ENCODE measurements around the gene MYH14. TPM values are rescaled to one million over a fixed set of nuclear protein-coding genes. Genes with fewer than 3 reads are reported as not detected.

MYH14 gene
- polyA plus RNA-seq, 1 donor = 53.2 TPM

DNA sequence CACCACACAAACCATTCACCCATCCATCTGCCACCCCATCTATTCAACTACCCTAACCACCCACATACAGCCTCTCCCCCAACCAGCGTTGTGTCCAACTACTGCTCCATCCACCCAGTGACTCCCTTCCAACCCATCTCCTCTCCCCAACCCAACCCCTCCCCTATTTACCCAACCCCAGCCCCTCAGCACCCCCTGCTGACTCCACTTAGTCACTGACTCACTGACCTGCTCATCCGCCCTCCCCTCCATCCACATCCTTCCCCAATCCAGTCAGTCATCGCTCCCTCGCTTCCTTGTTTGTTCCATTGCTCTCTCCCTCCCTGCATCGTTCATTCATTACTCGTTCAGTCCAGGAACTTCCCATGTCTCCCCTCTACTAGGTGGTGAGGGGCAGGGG, 86.6 kb downstream of the MYH14 start:
- no peak for DNase-seq (ENCODE audit: low read depth)

DNA sequence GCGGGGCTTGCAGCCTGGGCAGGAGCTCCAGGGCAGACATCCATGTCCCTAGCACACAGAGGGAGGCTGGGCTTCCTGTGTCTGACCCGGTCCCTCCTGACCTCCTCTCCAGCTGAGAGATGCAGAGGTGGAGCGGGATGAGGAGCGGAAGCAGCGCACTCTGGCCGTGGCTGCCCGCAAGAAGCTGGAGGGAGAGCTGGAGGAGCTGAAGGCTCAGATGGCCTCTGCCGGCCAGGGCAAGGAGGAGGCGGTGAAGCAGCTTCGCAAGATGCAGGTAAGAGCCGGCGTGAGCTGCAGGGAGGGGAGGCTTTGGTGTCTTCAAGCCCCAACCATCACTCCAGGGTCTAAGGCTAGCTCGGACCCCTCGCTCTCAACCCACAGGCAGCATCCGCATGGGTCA, 87.4 kb downstream of the MYH14 start:
- DNase-seq (ENCODE audit: low read depth) = no peak

DNA sequence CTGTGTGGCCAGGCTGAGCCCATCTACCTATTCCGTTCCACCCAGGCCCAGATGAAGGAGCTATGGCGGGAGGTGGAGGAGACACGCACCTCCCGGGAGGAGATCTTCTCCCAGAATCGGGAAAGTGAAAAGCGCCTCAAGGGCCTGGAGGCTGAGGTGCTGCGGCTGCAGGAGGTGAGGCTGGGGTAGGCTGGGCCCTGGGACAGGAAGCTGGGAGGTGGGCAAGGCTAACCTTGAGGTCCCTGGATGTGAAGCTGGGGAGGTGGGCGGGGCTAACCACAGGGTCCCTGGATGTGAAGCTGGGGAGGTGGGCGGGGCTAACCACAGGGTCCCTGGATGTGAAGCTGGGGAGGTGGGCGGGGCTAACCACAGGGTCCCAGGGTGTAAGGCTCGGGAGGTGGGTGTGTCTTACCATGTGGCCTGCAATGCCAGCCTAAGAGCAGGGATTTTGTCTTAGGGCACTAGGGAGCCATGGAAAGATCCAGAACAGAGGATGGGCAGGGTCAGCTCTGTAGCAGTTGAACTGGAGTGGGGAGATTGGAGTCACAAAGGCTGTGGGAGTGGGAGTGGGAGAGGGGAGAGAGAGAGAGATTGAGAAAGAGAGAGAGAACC, 88.9 kb downstream of the MYH14 start:
- no peak for DNase-seq (ENCODE audit: low read depth)

DNA sequence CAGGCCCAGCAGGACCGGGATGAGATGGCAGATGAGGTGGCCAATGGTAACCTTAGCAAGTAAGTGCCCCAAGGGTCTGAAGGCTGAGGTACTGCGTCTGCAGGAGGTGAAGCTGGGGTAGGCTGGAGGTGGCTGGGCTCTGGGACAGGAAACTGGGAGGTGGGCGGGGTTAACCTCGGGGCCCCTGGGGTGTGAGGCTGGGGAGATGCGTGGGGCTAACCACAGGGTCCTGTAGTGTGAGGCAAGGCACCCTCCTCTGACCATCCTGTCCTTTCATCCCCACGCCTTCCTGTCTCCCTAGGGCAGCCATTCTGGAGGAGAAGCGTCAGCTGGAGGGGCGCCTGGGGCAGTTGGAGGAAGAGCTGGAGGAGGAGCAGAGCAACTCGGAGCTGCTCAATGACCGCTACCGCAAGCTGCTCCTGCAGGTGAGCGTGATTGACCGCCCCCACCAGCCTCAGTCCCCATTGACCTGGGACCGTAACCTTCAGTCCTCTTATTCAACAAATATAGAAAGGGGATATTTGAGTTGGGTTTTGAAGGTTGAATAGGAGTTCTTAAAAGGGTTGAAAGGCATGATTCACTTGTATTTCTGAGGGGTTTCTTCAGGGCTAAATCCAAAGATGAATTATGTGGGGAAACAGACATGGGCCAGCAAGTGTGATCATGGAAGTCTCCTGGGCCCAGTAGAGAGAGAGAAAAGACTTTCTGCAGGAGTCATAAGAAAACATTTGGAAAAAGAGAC, 90.0 kb downstream of the MYH14 start:
- no peak for DNase-seq (ENCODE audit: low read depth)

DNA sequence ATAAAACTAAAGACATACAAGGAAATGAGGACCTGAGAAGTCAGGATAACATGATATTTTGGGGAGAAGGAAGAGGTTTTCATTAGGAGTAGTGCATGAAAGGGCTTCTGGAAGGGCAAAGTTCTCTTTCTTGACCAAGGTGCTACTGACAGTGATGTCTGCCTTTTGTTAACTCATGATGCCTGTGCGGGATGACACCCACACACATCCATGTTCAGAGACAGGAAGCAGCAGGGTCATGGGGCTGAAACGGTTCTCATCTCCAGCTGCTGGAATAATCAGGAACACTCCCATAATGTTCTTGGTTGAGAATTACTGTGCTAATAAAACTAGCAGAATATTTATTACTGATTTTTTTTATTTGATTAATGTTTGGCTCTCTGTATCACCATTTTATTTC, 96.6 kb downstream of the MYH14 start:
- DNase-seq (ENCODE audit: low read depth) = no peak

DNA sequence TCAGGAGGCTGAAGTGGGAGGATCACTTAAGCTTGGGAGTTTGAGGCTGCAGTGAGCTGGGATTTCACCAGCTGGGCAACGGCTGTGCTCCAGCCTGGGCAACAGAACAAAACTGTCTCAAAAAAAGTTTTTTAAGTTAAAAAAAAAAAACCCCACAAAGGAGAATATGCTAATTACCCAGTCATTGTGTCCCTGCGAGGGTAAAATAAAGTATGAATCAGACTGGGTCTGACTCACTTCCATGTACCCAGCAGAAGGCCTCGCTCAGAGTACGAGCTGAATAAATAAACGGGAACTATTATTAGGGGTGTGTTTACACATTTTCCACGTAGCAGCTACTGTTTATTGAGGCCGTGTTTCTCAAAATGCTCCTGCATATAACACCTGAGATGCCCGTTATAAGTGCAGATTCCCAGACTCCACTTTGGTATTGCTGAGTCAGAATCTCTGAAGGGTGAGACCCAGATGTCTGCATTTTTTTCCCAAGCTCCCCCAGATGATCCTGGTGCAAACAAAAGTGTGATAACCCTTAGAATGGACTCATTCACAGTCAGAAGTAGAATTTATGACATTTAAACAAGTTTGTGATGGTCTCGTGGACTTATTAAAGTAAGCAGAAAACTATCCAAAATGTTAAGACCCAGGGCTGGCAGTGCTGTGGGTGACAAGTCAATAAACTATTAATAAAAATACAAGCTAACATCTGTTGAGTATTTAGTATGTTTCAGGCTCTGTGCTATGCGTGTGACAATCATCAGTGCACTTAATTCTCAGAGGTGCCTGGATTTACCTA, 97.6 kb downstream of the MYH14 start:
- DNase-seq (ENCODE audit: low read depth) = no peak

DNA sequence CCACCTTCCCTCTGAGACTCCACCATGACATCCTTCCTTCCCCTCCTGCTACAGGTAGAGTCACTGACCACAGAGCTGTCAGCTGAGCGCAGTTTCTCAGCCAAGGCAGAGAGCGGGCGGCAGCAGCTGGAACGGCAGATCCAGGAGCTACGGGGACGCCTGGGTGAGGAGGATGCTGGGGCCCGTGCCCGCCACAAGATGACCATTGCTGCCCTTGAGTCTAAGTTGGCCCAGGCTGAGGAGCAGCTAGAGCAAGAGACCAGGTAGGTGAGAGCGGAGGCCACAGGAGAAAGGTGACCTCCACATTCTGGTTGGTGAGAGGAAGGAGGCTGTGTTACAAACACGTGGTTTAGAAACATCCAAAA, 98.2 kb downstream of the MYH14 start:
- no peak for DNase-seq (ENCODE audit: low read depth)

DNA sequence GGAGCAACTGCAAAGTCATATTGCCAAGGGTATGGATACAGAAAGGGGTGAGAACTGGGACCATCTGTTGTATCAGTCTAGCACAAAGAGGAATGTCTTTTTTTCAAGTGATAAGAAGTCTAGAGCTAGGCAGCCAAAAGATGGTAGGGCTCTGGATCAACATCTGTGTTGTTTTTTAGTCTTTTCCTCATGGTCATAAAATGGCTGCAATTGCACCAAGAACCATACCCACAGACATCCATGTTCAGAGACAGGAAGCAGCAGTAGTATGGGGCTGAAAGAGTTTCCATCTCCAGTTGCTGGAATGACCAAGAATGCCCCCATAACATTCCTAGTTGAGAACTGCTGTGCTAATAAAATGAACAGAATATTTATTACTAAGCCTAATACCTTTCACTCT, 100.1 kb downstream of the MYH14 start:
- DNase-seq (ENCODE audit: low read depth) = no peak

DNA sequence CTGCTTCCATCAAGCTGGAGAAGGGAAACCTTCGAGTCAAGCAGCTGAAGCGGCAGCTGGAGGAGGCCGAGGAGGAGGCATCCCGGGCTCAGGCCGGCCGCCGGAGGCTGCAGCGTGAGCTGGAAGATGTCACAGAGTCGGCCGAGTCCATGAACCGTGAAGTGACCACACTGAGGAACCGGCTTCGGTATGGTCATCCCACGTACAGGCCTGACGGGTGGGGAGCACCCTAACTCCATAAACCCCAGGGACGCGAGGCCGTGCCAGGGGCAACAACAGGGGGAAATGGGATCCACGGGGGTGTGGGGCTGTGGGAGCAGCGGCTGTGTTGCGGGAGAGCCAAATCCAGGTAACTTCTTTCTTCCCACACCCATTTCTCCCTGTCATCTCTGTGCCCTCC, 105.6 kb downstream of the MYH14 start:
- DNase-seq (ENCODE audit: low read depth) = no peak

DNA sequence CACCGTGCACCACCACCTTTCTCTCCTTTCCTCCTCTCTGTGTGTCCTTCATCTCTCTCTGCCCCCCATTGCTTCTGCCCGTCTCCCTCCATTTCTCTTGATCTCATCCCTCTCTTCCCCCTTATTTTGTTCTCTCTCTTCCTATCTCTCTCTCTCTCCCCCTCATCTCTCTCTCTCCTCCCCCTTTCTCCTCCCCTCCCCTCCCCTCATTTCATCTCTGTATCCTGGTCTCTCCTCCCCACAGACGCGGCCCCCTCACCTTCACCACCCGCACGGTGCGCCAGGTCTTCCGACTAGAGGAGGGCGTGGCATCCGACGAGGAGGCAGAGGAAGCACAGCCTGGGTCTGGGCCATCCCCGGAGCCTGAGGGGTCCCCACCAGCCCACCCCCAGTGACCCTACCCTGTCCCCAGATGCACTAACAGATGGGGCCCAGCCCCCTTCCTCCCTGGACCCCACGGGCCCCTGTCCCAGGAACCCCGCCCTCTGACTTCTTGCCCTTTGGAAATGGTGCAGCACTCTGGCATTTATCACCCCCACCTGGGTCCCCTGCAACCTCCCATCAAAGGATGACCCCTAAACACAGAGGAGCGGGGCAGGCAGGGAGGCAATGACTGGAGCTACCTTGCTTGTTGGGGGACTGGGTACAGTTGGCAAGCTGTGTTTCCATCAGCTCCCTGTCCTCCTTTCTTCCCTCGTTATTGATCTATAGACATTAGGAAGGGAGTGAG, 106.1 kb downstream of the MYH14 start:
- DNase-seq (ENCODE audit: low read depth) = no peak

DNA sequence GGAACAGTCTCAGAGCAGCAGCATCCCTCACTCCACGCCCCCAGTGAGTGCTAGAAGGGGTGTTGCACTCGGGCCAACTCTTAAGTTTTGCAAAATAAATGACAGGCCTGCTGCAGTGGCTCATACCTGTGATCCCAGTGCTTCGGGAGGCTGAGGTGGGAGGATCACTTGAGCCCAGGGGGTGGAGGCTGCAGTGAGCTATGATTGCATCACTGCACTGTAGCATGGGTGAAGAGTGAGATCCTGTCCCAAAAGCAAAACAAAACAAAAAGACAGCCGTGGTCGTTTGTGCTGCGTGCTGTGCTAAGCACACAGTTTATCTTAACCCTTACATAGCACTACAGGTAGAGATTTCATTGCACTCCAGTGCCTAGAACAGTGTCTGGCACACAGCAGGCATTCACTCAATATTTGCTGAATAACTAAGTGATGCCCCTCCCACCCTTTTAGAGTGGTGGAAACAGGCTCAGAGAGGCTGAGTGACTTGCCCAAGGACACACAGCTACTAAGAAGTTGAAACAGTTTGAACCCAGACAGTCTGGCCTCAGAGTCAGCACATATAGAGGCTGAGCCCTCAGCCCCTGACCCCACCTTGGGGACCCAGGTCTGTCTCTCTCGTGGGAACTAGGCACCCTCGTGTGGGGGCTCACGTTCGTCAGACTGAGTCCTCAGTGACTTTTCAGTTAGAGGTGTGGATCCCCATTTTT, 107.5 kb downstream of the MYH14 start:
- DNase-seq (ENCODE audit: low read depth) = no peak

DNA sequence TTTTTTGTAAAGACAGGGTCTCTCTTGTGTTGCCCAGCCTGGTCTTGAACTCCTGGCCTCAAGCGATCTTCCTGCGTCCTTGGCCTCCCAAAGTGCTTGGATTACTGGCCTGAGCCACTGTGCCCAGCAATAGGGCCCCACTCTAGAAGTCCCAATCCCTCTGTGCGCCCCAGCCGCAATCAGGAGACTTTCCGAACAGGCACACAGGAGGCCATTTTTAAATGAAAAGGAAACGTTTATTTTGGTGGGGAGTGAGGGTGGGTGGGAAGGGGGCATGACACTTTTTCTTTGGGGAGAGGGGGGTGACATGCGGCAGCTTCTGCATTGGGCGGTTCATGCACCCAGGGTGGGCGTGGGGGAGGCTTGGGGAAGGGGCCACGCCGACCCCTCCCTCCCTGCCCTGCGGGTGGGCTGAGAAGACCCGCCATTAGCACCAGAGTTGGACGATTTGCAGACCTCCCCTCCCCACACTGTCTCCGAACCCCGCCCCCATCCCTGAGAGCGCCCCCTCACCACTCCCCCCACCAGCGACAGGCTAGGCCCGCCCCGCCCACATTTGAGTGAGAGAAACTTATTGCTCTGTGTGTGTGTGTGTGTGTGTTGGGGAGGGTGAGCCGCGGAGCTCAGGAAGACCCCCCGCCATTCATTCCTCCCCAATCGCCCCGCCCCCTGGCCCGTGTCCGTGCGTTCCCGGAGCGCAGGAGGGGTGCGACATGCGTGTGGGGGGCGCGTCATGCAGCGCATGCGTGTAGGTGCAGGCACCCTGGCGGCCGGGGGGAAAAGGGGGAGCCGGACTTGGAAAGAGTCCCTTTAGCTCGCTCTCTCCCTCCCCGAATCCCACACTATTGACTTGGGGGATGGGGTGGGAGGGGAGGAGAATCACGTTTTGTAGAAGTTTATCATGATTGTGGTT, 108.6 kb downstream of the MYH14 start:
- DNase-seq (ENCODE audit: low read depth) = no peak

DNA sequence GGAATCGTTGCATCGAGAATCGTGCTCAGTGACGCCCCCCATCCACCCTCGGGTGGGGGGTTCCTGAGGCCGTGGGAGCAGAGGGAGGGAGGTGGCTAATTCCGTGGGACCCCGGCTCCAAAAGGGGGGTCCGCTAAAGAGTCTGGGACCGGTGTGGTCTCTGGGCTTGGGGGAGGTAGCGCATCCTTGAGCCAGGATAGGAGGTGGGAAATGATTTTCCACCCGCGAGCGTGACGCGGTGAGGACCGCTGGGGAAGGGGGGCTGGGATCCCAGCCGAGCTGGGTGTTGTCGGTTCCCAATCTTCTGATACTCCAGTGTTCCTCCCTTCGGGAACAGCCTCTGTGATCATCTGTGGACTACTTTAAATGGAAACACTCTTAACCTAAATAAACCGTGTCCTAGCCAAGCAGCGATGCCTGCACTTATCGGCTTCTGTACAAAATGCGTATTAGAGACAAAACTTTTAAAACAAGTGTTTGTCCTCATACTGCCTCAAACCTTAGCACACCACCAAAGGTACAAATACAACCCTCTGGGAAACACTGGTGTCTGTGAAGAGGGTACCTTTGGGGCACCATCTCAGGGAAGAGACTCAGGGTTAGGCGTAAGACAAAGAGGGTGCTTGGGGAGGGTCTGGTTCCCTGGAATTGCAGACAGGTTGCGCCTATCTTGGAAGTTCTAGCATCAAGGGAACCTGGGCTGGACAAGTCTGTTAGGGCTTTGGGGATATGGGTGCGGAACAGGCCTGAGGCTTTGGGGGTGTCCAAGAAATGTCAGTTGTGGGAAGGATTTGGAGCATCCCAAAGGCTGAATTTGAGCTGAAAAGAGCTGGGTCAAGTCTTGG, 109.8 kb downstream of the MYH14 start:
- no peak for DNase-seq (ENCODE audit: low read depth)

DNA sequence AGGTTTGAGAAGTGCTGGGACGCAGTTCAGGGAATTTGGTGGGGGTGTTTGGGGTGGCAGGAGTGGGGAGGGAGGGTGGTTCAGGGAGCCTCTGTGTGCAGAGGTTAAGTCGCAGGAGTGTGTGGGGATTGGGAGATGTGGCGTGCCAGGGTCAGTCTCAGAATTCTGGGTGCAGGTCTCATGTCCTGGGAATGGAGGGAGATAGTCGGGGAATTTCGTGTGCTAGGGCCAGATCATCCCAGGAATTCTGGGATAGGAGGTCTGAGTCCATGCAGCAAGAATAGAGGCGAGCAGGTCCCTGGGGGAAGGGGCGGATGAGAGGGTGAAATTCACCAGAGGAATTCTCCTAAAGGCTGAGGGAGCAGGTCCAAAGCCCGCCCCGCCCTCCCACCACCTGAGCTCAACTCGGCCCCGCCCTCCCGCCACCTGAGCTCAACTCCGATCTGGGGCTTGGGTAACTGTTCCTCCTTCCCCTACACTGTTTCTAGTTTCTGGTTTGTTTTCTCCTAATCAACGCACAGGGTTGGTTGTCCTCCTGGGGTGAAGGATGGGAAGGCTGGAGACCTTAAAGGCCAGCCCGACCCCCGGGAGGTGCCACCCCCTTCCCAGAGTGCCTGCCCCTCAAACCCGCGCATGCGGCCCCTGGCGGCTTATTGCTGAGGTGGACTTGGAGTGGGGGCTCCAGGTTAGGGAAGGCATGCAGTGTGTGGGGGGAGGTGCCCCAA, 110.6 kb downstream of the MYH14 start:
- DNase-seq (ENCODE audit: low read depth) = no peak

DNA sequence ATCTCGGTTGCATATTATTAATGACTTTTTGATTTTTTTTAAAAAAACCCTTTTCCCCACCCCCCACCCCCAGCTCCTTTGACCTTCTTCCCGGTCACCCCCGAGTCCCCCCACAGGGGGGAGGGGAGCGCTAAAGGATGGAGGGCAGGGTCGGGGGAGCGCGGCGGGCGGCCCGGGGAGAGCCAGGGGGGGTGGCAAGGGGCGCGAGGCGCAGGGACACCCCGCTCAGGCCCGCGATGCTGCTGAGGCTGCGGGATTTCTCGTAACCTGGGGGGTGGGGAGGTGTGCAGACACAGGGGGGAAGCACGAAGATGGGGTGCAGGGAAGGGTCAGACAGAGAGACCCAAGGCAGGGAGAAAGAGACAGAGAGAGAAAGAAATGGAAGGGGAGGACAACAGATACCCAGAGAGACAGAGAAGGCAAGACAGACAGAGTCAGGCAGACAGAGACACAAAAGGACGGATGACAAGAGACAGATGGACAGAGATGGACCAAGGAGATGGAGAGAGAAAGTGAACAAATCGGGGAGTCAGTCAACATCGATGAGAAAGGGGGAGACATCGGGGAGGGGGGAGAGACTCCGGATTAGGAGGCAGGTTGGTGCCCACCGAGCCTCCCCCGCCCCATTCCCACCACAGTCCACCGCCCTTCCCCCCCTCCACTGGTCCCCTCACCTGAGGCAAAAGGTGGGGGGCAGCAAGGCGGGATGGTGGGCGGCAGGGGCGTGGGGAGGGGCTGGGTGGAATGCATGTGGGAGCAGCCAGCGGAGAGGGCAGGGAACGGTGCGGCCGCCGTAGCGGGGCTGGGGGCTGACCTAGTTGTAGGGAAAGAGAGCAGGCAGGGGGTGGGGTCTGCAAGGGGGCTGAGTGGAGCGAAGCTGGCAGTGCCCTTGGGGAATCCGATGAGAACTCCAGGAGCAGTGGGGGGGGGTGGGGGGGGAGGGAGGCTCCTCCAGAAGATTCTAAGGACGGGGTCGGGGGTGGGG, 111.6 kb downstream of the MYH14 start:
- no peak for DNase-seq (ENCODE audit: low read depth)

DNA sequence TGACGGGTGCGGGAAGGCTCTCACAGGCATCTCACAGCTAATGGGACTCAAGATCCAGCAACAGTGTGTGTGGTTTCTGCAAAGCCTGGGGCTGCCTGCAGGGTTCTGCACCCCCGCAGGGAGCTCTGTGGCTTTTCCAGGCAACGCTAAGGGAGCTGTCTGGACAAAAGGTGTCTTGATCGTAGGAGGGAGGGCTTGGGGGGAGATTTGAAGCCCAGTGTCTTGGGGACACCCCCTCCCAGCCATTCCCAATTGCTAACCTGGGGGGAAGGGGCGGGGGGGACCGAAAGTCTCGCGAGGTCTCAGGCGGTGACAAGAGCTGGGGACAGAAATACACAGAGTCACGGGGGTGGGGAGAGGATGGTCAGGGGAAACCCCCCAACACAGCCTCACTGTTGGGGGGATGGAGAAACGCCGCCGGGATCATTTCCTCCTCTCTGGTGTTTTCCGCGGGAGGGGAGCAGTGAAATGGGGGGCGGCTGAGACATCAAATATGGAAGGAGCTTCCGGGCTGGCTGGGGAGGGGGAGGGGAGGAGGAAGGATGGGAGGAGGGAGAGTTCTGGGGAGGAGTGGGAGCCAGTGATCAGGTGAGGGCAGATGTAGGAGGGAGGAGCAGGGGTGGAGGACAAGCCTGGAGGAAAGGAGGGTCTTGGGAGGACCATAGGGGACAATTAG, 112.5 kb downstream of the MYH14 start:
- no peak for DNase-seq (ENCODE audit: low read depth)

DNA sequence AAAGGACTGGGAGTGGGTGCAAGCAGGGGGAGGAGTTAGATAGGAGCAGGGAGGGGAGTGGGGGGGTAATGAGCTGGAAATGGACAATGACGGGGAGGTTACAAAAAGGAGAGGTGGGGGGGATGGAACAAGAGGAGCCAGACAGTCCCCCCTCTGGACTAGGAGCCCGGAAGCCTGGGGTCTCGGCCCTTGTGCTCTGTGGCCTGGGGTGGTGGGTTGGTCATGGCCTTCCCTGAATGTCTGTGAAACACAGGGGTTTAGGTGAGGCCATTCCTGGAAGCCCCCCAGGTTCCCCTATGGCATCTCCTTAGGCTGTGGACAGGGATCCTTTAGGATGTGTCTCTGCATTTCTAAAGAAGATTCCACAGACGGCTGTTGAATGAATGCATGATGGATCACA, 113.7 kb downstream of the MYH14 start:
- no peak for DNase-seq (ENCODE audit: low read depth)
